SK-N-SH treated with all-trans-retinoic acid at 6 μM for 48 hours (cell line): ENCODE data around the gene RAB15.
A peak's percentile ranks its signal among the peaks of the same experiment; 100 is the strongest.

Experiments
- ATAC-seq: fragments of 200-7000 bp; cut with Tn5 transposase; 3 replicates; pipeline ENCODE4 v1.9.1; 2020; ENCODE audit warnings: mild to moderate bottlenecking, moderate library complexity
- ARNTL ChIP-seq: fragments of 450-650 bp; formaldehyde crosslinking; IDR thresholded peaks from 2 replicates; pipeline ENCODE4 v1.5.0; 2020; ENCODE audit warnings: low read depth, mild to moderate bottlenecking, moderate library complexity, borderline replicate concordance
- BACH2 ChIP-seq: fragments of 250-450 bp; sonication (Bioruptor Pico); IDR thresholded peaks from 2 replicates; pipeline ENCODE4 v1.9.0; 2021; ENCODE audit warnings: mild to moderate bottlenecking, borderline replicate concordance
- CSDC2 ChIP-seq: fragments of 250-450 bp; sonication (Bioruptor Pico); IDR thresholded peaks from 2 replicates; pipeline ENCODE4 v1.5.0; 2020; ENCODE audit warnings: mild to moderate bottlenecking, moderate library complexity
- ESRRG ChIP-seq: fragments of 250-450 bp; sonication (Bioruptor Pico); IDR thresholded peaks from 2 replicates; pipeline ENCODE4 v1.6.1; 2021; ENCODE audit warnings: mild to moderate bottlenecking
- ISL1 ChIP-seq: fragments of 250-450 bp; sonication (Bioruptor Pico); IDR thresholded peaks from 2 replicates; pipeline ENCODE4 v2.1.2; 2022; ENCODE audit warnings: mild to moderate bottlenecking, moderate library complexity
- OSR1 ChIP-seq: fragments of 250-450 bp; sonication (Bioruptor Pico); IDR thresholded peaks from 2 replicates; pipeline ENCODE4 v1.8.0; 2022; ENCODE audit warnings: moderate library complexity, mild to moderate bottlenecking, inconsistent platforms
- PATZ1 ChIP-seq: fragments of 250-450 bp; sonication (Bioruptor Pico); IDR thresholded peaks from 2 replicates; pipeline ENCODE4 v1.8.0; 2020; ENCODE audit warnings: mild to moderate bottlenecking, moderate library complexity, borderline replicate concordance
- POU6F1 ChIP-seq: fragments of 250-450 bp; sonication (Bioruptor Pico); IDR thresholded peaks from 2 replicates; pipeline ENCODE4 v1.8.0; 2021; ENCODE audit warnings: low read depth, mild to moderate bottlenecking, moderate library complexity, borderline replicate concordance
- RARB ChIP-seq: fragments of 250-450 bp; sonication (Bioruptor Pico); IDR thresholded peaks from 2 replicates; pipeline ENCODE4 v1.8.0; 2021; ENCODE audit warnings: mild to moderate bottlenecking, moderate library complexity
- SNAI2 ChIP-seq: fragments of 250-450 bp; sonication (Bioruptor Pico); IDR thresholded peaks from 2 replicates; pipeline ENCODE4 v1.5.0; 2020; ENCODE audit warnings: mild to moderate bottlenecking, moderate library complexity
- TOX ChIP-seq: fragments of 250-450 bp; sonication (Bioruptor Pico); IDR thresholded peaks from 2 replicates; pipeline ENCODE4 v1.8.0; 2021; ENCODE audit warnings: mild to moderate bottlenecking, moderate library complexity, borderline replicate concordance
- ZC3H10 ChIP-seq: fragments of 250-450 bp; sonication (Bioruptor Pico); IDR thresholded peaks from 2 replicates; pipeline ENCODE4 v1.5.1; 2021; ENCODE audit warnings: mild to moderate bottlenecking, moderate library complexity
- ZFP30 ChIP-seq: fragments of 450-650 bp; formaldehyde crosslinking; IDR thresholded peaks from 2 replicates; pipeline ENCODE4 v1.5.0; 2022; ENCODE audit warnings: mild to moderate bottlenecking, moderate library complexity
- ZNF565 ChIP-seq: fragments of 450-650 bp; formaldehyde crosslinking; conservative IDR thresholded peaks from 2 replicates; pipeline ENCODE4 v1.5.0; 2020; ENCODE audit warnings: low read depth, mild to moderate bottlenecking, moderate library complexity
- ZNF70 ChIP-seq: fragments of 450-650 bp; formaldehyde crosslinking; IDR thresholded peaks from 2 replicates; pipeline ENCODE4 v1.5.0; 2020; ENCODE audit warnings: mild to moderate bottlenecking, moderate library complexity
- ZNF8 ChIP-seq: fragments of 450-650 bp; formaldehyde crosslinking; IDR thresholded peaks from 2 replicates; pipeline ENCODE4 v1.5.0; 2020; ENCODE audit warnings: mild to moderate bottlenecking, moderate library complexity
- TF ChIP-seq, protein P1 (sequence below): fragments of 250-450 bp; sonication (Bioruptor Pico); IDR thresholded peaks from 2 replicates; pipeline ENCODE4 v1.5.1; 2020; ENCODE audit warnings: low read depth, mild to moderate bottlenecking, moderate library complexity
- TF ChIP-seq, protein P2 (sequence below): fragments of 250-450 bp; sonication (Bioruptor Pico); IDR thresholded peaks from 2 replicates; pipeline ENCODE4 v1.5.0; 2020; ENCODE audit warnings: mild to moderate bottlenecking, moderate library complexity
- TF ChIP-seq, protein P3 (sequence below): fragments of 250-450 bp; sonication (Bioruptor Pico); IDR thresholded peaks from 2 replicates; pipeline ENCODE4 v1.5.1; 2021; ENCODE audit warnings: mild to moderate bottlenecking, moderate library complexity

The RAB15 gene

DNA sequence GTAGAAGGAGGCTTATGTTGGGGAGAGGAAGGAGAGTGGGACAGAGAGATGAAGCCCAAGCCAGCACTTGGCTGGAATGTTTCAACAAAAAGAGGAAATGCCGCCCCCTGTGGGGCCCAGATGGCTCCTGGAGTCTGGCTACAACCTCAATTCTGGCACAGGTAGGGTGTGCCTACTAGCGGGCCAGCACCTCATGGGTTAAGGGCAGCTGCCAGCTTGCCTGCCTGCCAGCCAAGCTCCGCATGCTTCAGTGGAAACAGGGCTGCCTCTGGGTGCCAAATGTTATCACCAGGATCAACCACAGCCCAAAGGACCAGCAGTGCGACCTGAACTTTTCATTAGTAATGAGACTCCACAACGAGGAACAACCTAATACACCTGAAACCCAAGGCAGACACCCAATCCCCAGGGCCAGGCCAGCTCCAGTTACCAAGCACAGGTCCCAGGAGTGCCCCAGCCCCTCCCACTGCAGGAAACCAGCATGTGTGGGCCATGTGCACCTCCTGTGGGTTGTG, 11.3 kb downstream of the RAB15 start:
- TF ChIP-seq POU6F1 (CRISPR knock-in tag), result no peak
- no peak for TF ChIP-seq ARNTL (CRISPR knock-in tag)
- TF ChIP-seq ZNF8 (CRISPR knock-in tag), result no peak
- no peak for TF ChIP-seq ZC3H10
- TF ChIP-seq OSR1, result no peak
- TF ChIP-seq SNAI2 (CRISPR knock-in tag), result no peak
- TF ChIP-seq ZNF565 (CRISPR knock-in tag), result no peak
- TF ChIP-seq, protein P1, sequence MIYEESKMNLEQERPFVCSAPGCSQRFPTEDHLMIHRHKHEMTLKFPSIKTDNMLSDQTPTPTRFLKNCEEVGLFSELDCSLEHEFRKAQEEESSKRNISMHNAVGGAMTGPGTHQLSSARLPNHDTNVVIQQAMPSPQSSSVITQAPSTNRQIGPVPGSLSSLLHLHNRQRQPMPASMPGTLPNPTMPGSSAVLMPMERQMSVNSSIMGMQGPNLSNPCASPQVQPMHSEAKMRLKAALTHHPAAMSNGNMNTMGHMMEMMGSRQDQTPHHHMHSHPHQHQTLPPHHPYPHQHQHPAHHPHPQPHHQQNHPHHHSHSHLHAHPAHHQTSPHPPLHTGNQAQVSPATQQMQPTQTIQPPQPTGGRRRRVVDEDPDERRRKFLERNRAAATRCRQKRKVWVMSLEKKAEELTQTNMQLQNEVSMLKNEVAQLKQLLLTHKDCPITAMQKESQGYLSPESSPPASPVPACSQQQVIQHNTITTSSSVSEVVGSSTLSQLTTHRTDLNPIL (CRISPR knock-in tag), result no peak
- no peak for TF ChIP-seq ISL1 (CRISPR knock-in tag)
- no peak for TF ChIP-seq TOX (CRISPR knock-in tag)
- ATAC-seq, result peak; percentile 42

GRCh38 chr14:64958743-64959142, 13.4 kb downstream of the RAB15 start:
- no peak for ATAC-seq
- TF ChIP-seq ARNTL (CRISPR knock-in tag) (no peak), RARB (no peak), TOX (CRISPR knock-in tag) (no peak), ZNF565 (CRISPR knock-in tag) (no peak), CSDC2 (CRISPR knock-in tag) (no peak), ZFP30 (CRISPR knock-in tag) (no peak), ZNF8 (CRISPR knock-in tag) (no peak), SNAI2 (CRISPR knock-in tag) (no peak), PATZ1 (no peak), BACH2 (CRISPR knock-in tag) (no peak), ESRRG (no peak), ZNF70 (CRISPR knock-in tag) (no peak)
- TF ChIP-seq, protein P1 (CRISPR knock-in tag), result no peak
- TF ChIP-seq, protein P2, sequence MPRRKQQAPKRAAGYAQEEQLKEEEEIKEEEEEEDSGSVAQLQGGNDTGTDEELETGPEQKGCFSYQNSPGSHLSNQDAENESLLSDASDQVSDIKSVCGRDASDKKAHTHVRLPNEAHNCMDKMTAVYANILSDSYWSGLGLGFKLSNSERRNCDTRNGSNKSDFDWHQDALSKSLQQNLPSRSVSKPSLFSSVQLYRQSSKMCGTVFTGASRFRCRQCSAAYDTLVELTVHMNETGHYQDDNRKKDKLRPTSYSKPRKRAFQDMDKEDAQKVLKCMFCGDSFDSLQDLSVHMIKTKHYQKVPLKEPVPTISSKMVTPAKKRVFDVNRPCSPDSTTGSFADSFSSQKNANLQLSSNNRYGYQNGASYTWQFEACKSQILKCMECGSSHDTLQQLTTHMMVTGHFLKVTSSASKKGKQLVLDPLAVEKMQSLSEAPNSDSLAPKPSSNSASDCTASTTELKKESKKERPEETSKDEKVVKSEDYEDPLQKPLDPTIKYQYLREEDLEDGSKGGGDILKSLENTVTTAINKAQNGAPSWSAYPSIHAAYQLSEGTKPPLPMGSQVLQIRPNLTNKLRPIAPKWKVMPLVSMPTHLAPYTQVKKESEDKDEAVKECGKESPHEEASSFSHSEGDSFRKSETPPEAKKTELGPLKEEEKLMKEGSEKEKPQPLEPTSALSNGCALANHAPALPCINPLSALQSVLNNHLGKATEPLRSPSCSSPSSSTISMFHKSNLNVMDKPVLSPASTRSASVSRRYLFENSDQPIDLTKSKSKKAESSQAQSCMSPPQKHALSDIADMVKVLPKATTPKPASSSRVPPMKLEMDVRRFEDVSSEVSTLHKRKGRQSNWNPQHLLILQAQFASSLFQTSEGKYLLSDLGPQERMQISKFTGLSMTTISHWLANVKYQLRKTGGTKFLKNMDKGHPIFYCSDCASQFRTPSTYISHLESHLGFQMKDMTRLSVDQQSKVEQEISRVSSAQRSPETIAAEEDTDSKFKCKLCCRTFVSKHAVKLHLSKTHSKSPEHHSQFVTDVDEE, result no peak
- TF ChIP-seq, protein P3, sequence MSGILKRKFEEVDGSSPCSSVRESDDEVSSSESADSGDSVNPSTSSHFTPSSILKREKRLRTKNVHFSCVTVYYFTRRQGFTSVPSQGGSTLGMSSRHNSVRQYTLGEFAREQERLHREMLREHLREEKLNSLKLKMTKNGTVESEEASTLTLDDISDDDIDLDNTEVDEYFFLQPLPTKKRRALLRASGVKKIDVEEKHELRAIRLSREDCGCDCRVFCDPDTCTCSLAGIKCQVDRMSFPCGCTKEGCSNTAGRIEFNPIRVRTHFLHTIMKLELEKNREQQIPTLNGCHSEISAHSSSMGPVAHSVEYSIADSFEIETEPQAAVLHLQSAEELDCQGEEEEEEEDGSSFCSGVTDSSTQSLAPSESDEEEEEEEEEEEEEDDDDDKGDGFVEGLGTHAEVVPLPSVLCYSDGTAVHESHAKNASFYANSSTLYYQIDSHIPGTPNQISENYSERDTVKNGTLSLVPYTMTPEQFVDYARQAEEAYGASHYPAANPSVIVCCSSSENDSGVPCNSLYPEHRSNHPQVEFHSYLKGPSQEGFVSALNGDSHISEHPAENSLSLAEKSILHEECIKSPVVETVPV (CRISPR knock-in tag), result no peak

- ATAC-seq, result no peak
- TF ChIP-seq ESRRG (no peak), POU6F1 (CRISPR knock-in tag) (no peak), ZNF8 (CRISPR knock-in tag) (no peak)
- TF ChIP-seq, protein P1 (CRISPR knock-in tag), result no peak
- TF ChIP-seq, all 23 proteins: peak for 0
Measured at GRCh38 chr14:64958201-64958600, 13.9 kb downstream of the RAB15 start.
